Ishikawa (cell line): ENCODE data around the gene SORT1.

Source experiments
- CEBPB ChIP-seq: IDR thresholded peaks from 2 replicates; pipeline ENCODE4 v1.6.1; 2012
- EGR1 ChIP-seq: IDR thresholded peaks from 2 replicates; pipeline ENCODE4 v1.6.1; 2012
- EP300 ChIP-seq: IDR thresholded peaks from 2 replicates; pipeline ENCODE4 v1.6.1; 2012; ENCODE audit warnings: borderline replicate concordance
- FOXM1 ChIP-seq: IDR thresholded peaks from 2 replicates; pipeline ENCODE4 v1.6.1; 2012; ENCODE audit warnings: low read depth, borderline replicate concordance
- NFIC ChIP-seq: IDR thresholded peaks from 2 replicates; pipeline ENCODE4 v1.6.1; 2012
- RAD21 ChIP-seq: IDR thresholded peaks from 2 replicates; pipeline ENCODE4 v1.6.1; 2012; ENCODE audit warnings: low read depth
- USF1 ChIP-seq: IDR thresholded peaks from 2 replicates; pipeline ENCODE4 v1.6.1; 2012
- YY1 ChIP-seq: IDR thresholded peaks from 2 replicates; pipeline ENCODE4 v1.6.1; 2012; ENCODE audit warnings: low read depth
- ZBTB7A ChIP-seq: IDR thresholded peaks from 2 replicates; pipeline ENCODE4 v1.6.1; 2012; ENCODE audit warnings: low read depth
- TF ChIP-seq, protein P1 (sequence below): IDR thresholded peaks from 2 replicates; pipeline ENCODE4 v1.6.1; 2012
- TF ChIP-seq, protein P2 (sequence below): IDR thresholded peaks from 2 replicates; pipeline ENCODE4 v1.6.1; 2012; ENCODE audit warnings: low read depth, mild to moderate bottlenecking

DNA sequence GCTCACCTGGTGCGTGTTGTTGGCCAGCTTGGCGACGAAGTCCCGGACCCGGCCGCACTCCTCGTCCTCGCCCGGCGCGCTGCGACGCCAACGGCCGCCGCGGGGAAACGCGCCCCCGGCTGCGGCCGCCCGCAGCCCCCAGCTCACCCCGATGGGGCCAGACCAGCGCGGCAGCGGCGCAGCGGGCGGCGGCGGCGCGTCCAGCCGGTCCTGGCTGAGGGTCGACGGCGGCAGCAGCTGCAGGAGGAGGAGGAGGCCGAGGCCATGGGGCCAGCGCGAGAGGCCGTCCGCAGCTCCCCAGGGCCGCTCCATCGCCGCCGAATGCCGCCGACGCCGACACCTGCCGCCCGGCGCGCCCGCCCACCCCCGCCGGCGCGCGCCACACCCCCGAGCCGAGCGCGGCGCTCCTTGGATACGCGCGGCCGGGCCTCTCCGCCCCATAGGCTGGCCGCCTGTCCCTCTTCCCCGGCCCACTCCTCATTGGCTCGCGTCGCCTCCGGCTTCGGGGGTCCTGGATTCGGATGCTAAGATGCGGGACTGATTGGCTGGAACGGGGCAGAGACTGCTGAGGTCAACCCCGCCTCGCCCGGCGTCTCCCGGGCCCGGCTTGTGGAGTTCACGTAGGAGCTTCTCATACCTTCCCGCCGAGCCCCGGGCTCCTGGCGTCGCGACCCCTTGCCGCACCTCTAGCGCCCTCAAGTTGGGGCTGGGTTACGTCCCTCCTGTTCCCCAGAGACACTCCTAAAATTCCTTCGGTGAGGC is at the start of gene SORT1:
- TF ChIP-seq NFIC (no peak), FOXM1 (no peak), CEBPB (no peak), EP300 (peak; percentile 24; the same call in 1 of the 2 replicates), RAD21 (no peak; the same call in 1 of the 2 replicates), EGR1 (no peak), USF1 (no peak), ZBTB7A (0 out of 2 replicates have a peak, but pooled peaks have one; percentile 65), YY1 (peak; percentile 39; the same call in 1 of the 2 replicates)
- TF ChIP-seq, protein P1, sequence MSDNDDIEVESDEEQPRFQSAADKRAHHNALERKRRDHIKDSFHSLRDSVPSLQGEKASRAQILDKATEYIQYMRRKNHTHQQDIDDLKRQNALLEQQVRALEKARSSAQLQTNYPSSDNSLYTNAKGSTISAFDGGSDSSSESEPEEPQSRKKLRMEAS, result no peak; the same call in 1 of the 2 replicates
- TF ChIP-seq, protein P2, sequence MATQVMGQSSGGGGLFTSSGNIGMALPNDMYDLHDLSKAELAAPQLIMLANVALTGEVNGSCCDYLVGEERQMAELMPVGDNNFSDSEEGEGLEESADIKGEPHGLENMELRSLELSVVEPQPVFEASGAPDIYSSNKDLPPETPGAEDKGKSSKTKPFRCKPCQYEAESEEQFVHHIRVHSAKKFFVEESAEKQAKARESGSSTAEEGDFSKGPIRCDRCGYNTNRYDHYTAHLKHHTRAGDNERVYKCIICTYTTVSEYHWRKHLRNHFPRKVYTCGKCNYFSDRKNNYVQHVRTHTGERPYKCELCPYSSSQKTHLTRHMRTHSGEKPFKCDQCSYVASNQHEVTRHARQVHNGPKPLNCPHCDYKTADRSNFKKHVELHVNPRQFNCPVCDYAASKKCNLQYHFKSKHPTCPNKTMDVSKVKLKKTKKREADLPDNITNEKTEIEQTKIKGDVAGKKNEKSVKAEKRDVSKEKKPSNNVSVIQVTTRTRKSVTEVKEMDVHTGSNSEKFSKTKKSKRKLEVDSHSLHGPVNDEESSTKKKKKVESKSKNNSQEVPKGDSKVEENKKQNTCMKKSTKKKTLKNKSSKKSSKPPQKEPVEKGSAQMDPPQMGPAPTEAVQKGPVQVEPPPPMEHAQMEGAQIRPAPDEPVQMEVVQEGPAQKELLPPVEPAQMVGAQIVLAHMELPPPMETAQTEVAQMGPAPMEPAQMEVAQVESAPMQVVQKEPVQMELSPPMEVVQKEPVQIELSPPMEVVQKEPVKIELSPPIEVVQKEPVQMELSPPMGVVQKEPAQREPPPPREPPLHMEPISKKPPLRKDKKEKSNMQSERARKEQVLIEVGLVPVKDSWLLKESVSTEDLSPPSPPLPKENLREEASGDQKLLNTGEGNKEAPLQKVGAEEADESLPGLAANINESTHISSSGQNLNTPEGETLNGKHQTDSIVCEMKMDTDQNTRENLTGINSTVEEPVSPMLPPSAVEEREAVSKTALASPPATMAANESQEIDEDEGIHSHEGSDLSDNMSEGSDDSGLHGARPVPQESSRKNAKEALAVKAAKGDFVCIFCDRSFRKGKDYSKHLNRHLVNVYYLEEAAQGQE, result no peak
